Stimulated activated memory B cell treated with anti-CD40 and anti-IgM and Interleukin-4, amounts not matched to agents 10 μg/mL and 1 μg/mL and 100 μg/mL, for 72 hours (primary cell): Measurements from ENCODE around the gene SDR42E2.
A peak's percentile ranks its signal among the peaks of the same experiment; 100 is the strongest.
"Not testable (repeated sequence)": the region's sequence is repeated elsewhere in the genome, so short reads cannot be mapped to it uniquely, and the experiment has no call there.

Experiments
- ATAC-seq: fragments of 150-1000 bp; cut with Tn5 transposase; 2 replicates; pipeline ENCODE4 v1.10.0; 2021
- H3K27ac Mint-ChIP-seq: one replicate; pipeline ENCODE4 v1.8.0; 2022; ENCODE audit warnings: mild to moderate bottlenecking, mixed read lengths
- H3K27me3 Mint-ChIP-seq: one replicate; pipeline ENCODE4 v1.8.0; 2022; ENCODE audit warnings: mixed read lengths
- H3K36me3 Mint-ChIP-seq: one replicate; pipeline ENCODE4 v1.8.0; 2022; ENCODE audit warnings: mixed read lengths
- H3K4me1 Mint-ChIP-seq: one replicate; pipeline ENCODE4 v1.8.0; 2022; ENCODE audit warnings: mixed read lengths
- H3K4me3 Mint-ChIP-seq: one replicate; pipeline ENCODE4 v1.8.0; 2022; ENCODE audit warnings: mild to moderate bottlenecking, moderate library complexity, mixed read lengths
- H3K9me3 Mint-ChIP-seq: one replicate; pipeline ENCODE4 v1.8.0; 2022; ENCODE audit warnings: mixed read lengths

SDR42E2 gene

GRCh38 chr16:22161999-22162655 lies at the start of gene SDR42E2:
SDR42E2 (plus strand) TSS chr16:22162506; CDS start chr16:22165583, 3,077 bp downstream.
- peak within 1 kb of the TSS; percentile 3 for H3K4me3 Mint-ChIP-seq
- peaks cover 7% of the 10 kb centered on the region for H3K36me3 Mint-ChIP-seq
- peaks cover 5% of the 10 kb centered on the region for H3K9me3 Mint-ChIP-seq
- H3K27me3 Mint-ChIP-seq = peaks cover 16% of the 10 kb centered on the region
- H3K27ac Mint-ChIP-seq = no peak within 1 kb of the TSS
- H3K4me1 Mint-ChIP-seq = no peaks in the 10 kb centered on the region
- peak; percentile 24 for ATAC-seq

- Mint-ChIP-seq H3K9me3 (no peaks in the 10 kb centered on the region), H3K27me3 (no peaks in the 10 kb centered on the region), H3K4me1 (no peaks in the 10 kb centered on the region), H3K27ac (no peak overlapping the region), H3K4me3 (no peak overlapping the region), H3K36me3 (no peaks in the 10 kb centered on the region)
- ATAC-seq = no peak
Observed at GRCh38 chr16:22116095-22116700, 46.1 kb upstream of the SDR42E2 start.

- no peak for ATAC-seq
- Mint-ChIP-seq H3K9me3 (peaks cover 5% of the 10 kb centered on the region), H3K27ac (no peak overlapping the region), H3K4me3 (no peak overlapping the region), H3K36me3 (no peaks in the 10 kb centered on the region), H3K27me3 (no peaks in the 10 kb centered on the region), H3K4me1 (peaks cover 11% of the 10 kb centered on the region)
Observed at GRCh38 chr16:22117609-22118008, 44.7 kb upstream of the SDR42E2 start.

- H3K27ac Mint-ChIP-seq = no peak overlapping the region
- peaks cover 5% of the 10 kb centered on the region for H3K9me3 Mint-ChIP-seq
- no peak overlapping the region for H3K4me3 Mint-ChIP-seq
- no peaks in the 10 kb centered on the region for H3K27me3 Mint-ChIP-seq
- no peak for ATAC-seq
- peaks cover 21% of the 10 kb centered on the region for H3K4me1 Mint-ChIP-seq
- no peaks in the 10 kb centered on the region for H3K36me3 Mint-ChIP-seq
Observed at GRCh38 chr16:22120440-22120839, 41.9 kb upstream of the SDR42E2 start.

GRCh38 chr16:22122239-22122638 lies 40.1 kb upstream of the SDR42E2 start:
- Mint-ChIP-seq H3K4me3 (no peak overlapping the region), H3K9me3 (peaks cover 5% of the 10 kb centered on the region), H3K36me3 (no peaks in the 10 kb centered on the region), H3K27ac (no peak overlapping the region), H3K27me3 (no peaks in the 10 kb centered on the region), H3K4me1 (peaks cover 21% of the 10 kb centered on the region)
- no peak for ATAC-seq

GRCh38 chr16:22123146-22123545 lies 39.2 kb upstream of the SDR42E2 start:
- peaks cover 10% of the 10 kb centered on the region for H3K9me3 Mint-ChIP-seq
- H3K27me3 Mint-ChIP-seq = peaks cover 7% of the 10 kb centered on the region
- no peak overlapping the region for H3K4me3 Mint-ChIP-seq
- peaks cover 21% of the 10 kb centered on the region for H3K4me1 Mint-ChIP-seq
- no peaks in the 10 kb centered on the region for H3K36me3 Mint-ChIP-seq
- peak; percentile 57 for ATAC-seq
- H3K27ac Mint-ChIP-seq = no peak overlapping the region

- Mint-ChIP-seq H3K4me3 (no peak overlapping the region), H3K9me3 (peaks cover 15% of the 10 kb centered on the region), H3K4me1 (peaks cover 21% of the 10 kb centered on the region), H3K27me3 (peaks cover 15% of the 10 kb centered on the region), H3K27ac (no peak overlapping the region), H3K36me3 (no peaks in the 10 kb centered on the region)
- ATAC-seq = no peak
Observed at GRCh38 chr16:22123759-22124490, 38.4 kb upstream of the SDR42E2 start.

- peaks cover 15% of the 10 kb centered on the region for H3K9me3 Mint-ChIP-seq
- H3K36me3 Mint-ChIP-seq = no peaks in the 10 kb centered on the region
- no peak overlapping the region for H3K4me3 Mint-ChIP-seq
- H3K27me3 Mint-ChIP-seq = peaks cover 19% of the 10 kb centered on the region
- no peak for ATAC-seq
- peaks cover 21% of the 10 kb centered on the region for H3K4me1 Mint-ChIP-seq
- H3K27ac Mint-ChIP-seq = no peak overlapping the region
Observed at GRCh38 chr16:22124583-22125284, 37.6 kb upstream of the SDR42E2 start.

- peaks cover 19% of the 10 kb centered on the region for H3K27me3 Mint-ChIP-seq
- ATAC-seq = no peak
- no peak overlapping the region for H3K27ac Mint-ChIP-seq
- H3K9me3 Mint-ChIP-seq = peaks cover 15% of the 10 kb centered on the region
- peaks cover 21% of the 10 kb centered on the region for H3K4me1 Mint-ChIP-seq
- no peak overlapping the region for H3K4me3 Mint-ChIP-seq
- H3K36me3 Mint-ChIP-seq = no peaks in the 10 kb centered on the region
Observed at GRCh38 chr16:22126037-22126558, 36.2 kb upstream of the SDR42E2 start.

GRCh38 chr16:22128537-22128936 lies 33.8 kb upstream of the SDR42E2 start:
- not testable (repeated sequence) for ATAC-seq, H3K4me1 Mint-ChIP-seq, H3K36me3 Mint-ChIP-seq, H3K9me3 Mint-ChIP-seq, H3K27ac Mint-ChIP-seq, H3K4me3 Mint-ChIP-seq
- peaks cover 19% of the 10 kb centered on the region for H3K27me3 Mint-ChIP-seq

GRCh38 chr16:22130528-22130927 lies 31.8 kb upstream of the SDR42E2 start:
- Mint-ChIP-seq H3K27ac (no peak overlapping the region), H3K4me3 (no peak overlapping the region), H3K9me3 (peaks cover 10% of the 10 kb centered on the region), H3K36me3 (no peaks in the 10 kb centered on the region), H3K27me3 (peaks cover 19% of the 10 kb centered on the region), H3K4me1 (no peaks in the 10 kb centered on the region)
- ATAC-seq = no peak

- H3K9me3 Mint-ChIP-seq = peaks cover 8% of the 10 kb centered on the region
- no peak overlapping the region for H3K27ac Mint-ChIP-seq
- no peak for ATAC-seq
- H3K36me3 Mint-ChIP-seq = no peaks in the 10 kb centered on the region
- H3K27me3 Mint-ChIP-seq = peaks cover 25% of the 10 kb centered on the region
- no peaks in the 10 kb centered on the region for H3K4me1 Mint-ChIP-seq
- no peak overlapping the region for H3K4me3 Mint-ChIP-seq
Observed at GRCh38 chr16:22132801-22133200, 29.5 kb upstream of the SDR42E2 start.

GRCh38 chr16:22138482-22138881 lies 23.8 kb upstream of the SDR42E2 start:
- H3K4me1 Mint-ChIP-seq = no peaks in the 10 kb centered on the region

GRCh38 chr16:22139008-22139407 lies 23.3 kb upstream of the SDR42E2 start:
- Mint-ChIP-seq H3K4me3 (no peak overlapping the region), H3K9me3 (no peaks in the 10 kb centered on the region), H3K36me3 (no peaks in the 10 kb centered on the region), H3K27ac (no peak overlapping the region), H3K27me3 (peaks cover 19% of the 10 kb centered on the region), H3K4me1 (no peaks in the 10 kb centered on the region)
- no peak for ATAC-seq

More at GRCh38 chr16:22138482-22138881, 23.8 kb upstream of the SDR42E2 start:
- Mint-ChIP-seq H3K27ac (no peak overlapping the region), H3K27me3 (peaks cover 19% of the 10 kb centered on the region), H3K36me3 (no peaks in the 10 kb centered on the region), H3K4me3 (no peak overlapping the region), H3K9me3 (no peaks in the 10 kb centered on the region)
- no peak for ATAC-seq

GRCh38 chr16:22139732-22140131 lies 22.6 kb upstream of the SDR42E2 start:
- Mint-ChIP-seq H3K27me3 (peaks cover 19% of the 10 kb centered on the region), H3K36me3 (no peaks in the 10 kb centered on the region), H3K4me1 (no peaks in the 10 kb centered on the region), H3K9me3 (no peaks in the 10 kb centered on the region), H3K4me3 (no peak overlapping the region), H3K27ac (no peak overlapping the region)
- ATAC-seq = peak; percentile 31
